WTC11 (cell line): Measurements from ENCODE around the gene GJB3. TPM values are rescaled to one million over a fixed set of nuclear protein-coding genes. Genes with fewer than 3 reads are reported as not detected.

Experiments
- ATAC-seq: fragments of 200-7000 bp; cut with Tn5 transposase; 2 replicates; pipeline ENCODE4 v1.10.0; 2021; ENCODE audit warnings: mild to moderate bottlenecking, moderate library complexity
- CTCF ChIA-PET: fragments of 300-600 bp; sonication (Branson Sonifier 250); formaldehyde crosslinking; loops from one replicate; lab custom pipeline; 2021; ENCODE audit warnings: antibody characterized with exemption; lab: Charles Lee
- POLR2A ChIA-PET: fragments of 350-600 bp; sonication (Branson Sonifier 250); formaldehyde crosslinking; loops from one replicate; lab custom pipeline; 2021; ENCODE audit warnings: antibody characterized with exemption; lab: Charles Lee
- DNase-seq: peaks from one replicate; pipeline ENCODE4 v3.0.0; 2021; ENCODE audit warnings: low spot score
- H3K27ac Mint-ChIP-seq: 2 replicates; pipeline ENCODE4 v1.8.0; 2021; ENCODE audit warnings: mixed read lengths
- H3K27me3 Mint-ChIP-seq: 2 replicates; pipeline ENCODE4 v1.8.0; 2021; ENCODE audit warnings: low read depth, mild to moderate bottlenecking, moderate library complexity, mixed read lengths
- H3K36me3 Mint-ChIP-seq: 2 replicates; pipeline ENCODE4 v1.8.0; 2021; ENCODE audit warnings: mixed read lengths
- H3K4me1 Mint-ChIP-seq: 2 replicates; pipeline ENCODE4 v1.8.0; 2022; ENCODE audit warnings: mixed read lengths
- H3K4me3 Mint-ChIP-seq: 2 replicates; pipeline ENCODE4 v1.8.0; 2021; ENCODE audit warnings: mild to moderate bottlenecking, moderate library complexity, mixed read lengths
- H3K9me3 Mint-ChIP-seq: 2 replicates; pipeline ENCODE4 v1.8.0; 2021; ENCODE audit warnings: mixed read lengths
- CTCF ChIP-seq: fragments of 200-600 bp; IDR thresholded peaks from 2 replicates; pipeline ENCODE4 v1.8.0; 2022; ENCODE audit warnings: antibody characterized with exemption
- E2F5 ChIP-seq: sonication (generic); formaldehyde crosslinking; IDR thresholded peaks from 2 replicates; pipeline ENCODE4 v1.8.1; 2022; ENCODE audit warnings: mild to moderate bottlenecking, moderate library complexity, missing genetic modification reagents
- NFATC4 ChIP-seq: fragments of 250-450 bp; sonication (Bioruptor Pico); IDR thresholded peaks from 2 replicates; pipeline ENCODE4 v1.9.0; 2021; ENCODE audit warnings: mild to moderate bottlenecking
- NFE2L1 ChIP-seq: sonication (generic); formaldehyde crosslinking; IDR thresholded peaks from 2 replicates; pipeline ENCODE4 v1.8.1; 2023; ENCODE audit warnings: missing genetic modification reagents
- ZNF232 ChIP-seq: sonication (generic); formaldehyde crosslinking; IDR thresholded peaks from 2 replicates; pipeline ENCODE4 v1.8.0; 2022; ENCODE audit warnings: mild to moderate bottlenecking, missing genetic modification reagents
- ZNF425 ChIP-seq: fragments of 250-450 bp; sonication (Bioruptor Pico); conservative IDR thresholded peaks from 2 replicates; pipeline ENCODE4 v1.9.0; 2021; ENCODE audit warnings: mild to moderate bottlenecking
- total RNA-seq: library from RNA; stranded (reverse); gene quantifications from 3 replicates; pipeline ENCODE4 v1.2.3, GENCODE V29; 2021
- TF ChIP-seq, protein P1 (sequence below): fragments of 250-450 bp; sonication (Bioruptor Pico); IDR thresholded peaks from 2 replicates; pipeline ENCODE4 v1.8.0; 2021; ENCODE audit warnings: mild to moderate bottlenecking

The GJB3 gene
- total RNA-seq, 1 experiment from 2014 or later: 0.46 TPM

DNA sequence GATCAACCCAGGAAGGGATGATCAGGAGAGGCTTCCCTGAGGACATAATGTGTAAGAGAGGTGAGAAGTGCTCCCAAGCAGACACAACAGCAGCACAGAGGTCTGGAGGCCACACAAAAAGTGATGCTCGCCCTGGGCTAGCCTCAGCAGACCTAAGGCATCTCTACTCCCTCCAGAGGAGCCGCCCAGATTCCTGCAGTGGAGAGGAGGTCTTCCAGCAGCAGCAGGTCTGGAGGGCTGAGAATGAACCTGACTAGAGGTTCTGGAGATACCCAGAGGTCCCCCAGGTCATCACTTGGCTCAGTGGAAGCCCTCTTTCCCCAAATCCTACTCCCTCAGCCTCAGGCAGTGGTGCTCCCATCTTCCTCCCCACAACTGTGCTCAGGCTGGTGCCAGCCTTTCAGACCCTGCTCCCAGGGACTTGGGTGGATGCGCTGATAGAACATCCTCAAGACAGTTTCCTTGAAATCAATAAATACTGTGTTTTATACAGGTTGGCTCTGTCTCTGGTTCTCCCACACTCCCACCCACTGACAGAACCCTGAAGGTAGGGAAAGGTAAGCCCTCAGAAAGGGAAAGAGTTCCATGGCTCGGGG lies 5.0 kb downstream of the GJB3 start (continued):
- TF ChIP-seq ZNF232 (CRISPR knock-in tag): no peak
- TF ChIP-seq NFATC4 (CRISPR knock-in tag): no peak
- TF ChIP-seq, all 79 proteins: peak for 0

DNA sequence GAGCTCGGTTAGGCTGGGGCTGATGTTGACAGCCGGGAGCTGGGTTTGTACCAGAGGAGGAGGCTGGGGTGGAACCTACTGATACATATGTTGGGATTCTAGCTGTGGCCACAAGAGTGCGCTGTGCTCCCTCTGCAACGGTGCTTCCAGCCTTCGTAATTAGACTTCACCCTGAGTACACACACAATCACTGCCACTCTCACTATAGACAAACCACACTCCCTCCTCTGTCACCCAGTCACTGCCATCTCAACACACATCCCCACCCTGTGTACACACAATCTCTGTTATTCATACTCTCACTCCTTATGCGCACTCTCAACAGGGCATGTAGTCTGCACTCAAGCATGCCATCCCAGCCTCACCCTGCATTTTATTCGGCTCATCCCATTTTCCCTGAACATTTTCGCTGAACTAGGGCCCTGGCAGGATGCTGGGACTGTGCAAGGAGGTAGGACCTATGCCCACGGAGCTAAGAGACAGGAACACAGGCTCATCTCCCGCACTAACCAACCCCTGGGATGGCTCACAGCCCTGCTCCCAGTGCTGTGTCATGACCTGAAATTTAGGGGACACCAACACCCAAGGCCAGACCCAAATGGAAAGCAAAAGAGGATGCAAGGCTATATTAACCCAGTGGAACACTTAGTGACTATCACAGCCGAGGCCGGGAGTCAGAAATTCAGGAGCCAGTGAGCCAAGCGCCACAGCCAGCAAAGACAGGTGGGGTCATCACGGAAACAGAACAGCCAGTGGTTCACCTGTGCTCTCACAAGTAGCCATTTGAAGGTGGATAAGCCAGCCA lies 5.7 kb downstream of the GJB3 start:
- H3K9me3 Mint-ChIP-seq: no peaks in the 10 kb centered on the region
- CTCF ChIA-PET: interaction anchor here (0.6 to 1.6 kb wide), 24 partner anchors 9 to 240 kb away, joined by 3 to 18 read pairs (median 4); partner anchors contain the start of genes SMIM12 and TMEM35B

DNA sequence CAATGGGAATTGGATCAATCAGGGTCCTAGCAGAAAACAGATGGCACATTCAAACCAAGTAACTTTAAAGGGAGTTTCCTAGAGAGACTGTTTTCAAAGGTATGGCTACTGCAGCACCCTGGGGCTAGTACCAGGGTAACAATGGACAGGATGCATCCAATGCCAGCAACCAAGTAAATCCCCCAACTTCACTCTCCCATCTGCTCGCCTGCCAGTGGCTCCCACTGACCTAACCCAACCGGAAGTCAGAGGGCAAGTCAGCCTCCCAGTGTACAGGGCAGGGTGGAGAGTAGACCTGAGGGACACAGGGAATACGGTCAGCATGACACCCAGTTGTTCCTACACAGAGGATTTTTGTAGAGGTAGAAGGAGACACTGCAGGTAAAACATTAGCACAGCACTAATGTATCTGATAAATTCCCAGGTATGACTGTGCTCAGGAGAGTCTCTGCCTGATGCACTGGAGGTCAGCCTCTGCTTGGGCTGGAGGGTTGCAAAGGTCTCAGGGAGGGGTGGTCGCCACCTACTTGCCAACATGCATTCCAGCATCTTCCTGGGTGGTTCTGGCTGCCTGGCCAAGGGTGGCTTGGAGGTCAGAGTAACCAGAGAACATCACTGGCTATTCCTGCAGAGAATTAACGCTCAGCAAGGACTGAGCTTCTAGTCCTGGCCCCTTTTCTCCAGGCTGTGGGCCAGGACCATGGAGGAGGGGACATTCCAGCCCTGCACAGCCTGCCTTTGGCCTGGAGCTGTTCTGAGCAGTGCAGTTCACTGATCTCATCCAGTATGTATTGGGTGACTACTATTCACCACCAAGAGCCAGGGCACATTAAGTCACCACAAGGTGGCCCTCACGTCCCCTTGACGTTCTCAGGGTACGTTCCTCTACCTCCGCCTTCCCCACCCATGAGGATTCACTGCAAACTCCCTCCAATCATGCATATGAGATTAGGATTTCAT lies 6.7 kb downstream of the GJB3 start:
- no peak overlapping the region for H3K4me3 Mint-ChIP-seq
- POLR2A ChIA-PET: no interaction called here

More for the DNA sequence above, 5.7 kb downstream of the GJB3 start:
- H3K4me3 Mint-ChIP-seq: no peak overlapping the region
- ATAC-seq: peak; percentile 67
- no peaks in the 10 kb centered on the region for H3K36me3 Mint-ChIP-seq
- POLR2A ChIA-PET: no interaction called here
- H3K4me1 Mint-ChIP-seq: peaks cover 9% of the 10 kb centered on the region; the same call in 1 of the 2 replicates
- H3K27me3 Mint-ChIP-seq: peaks cover 33% of the 10 kb centered on the region
- TF ChIP-seq ZNF425 (CRISPR knock-in tag) (no peak), NFE2L1 (CRISPR knock-in tag) (0 out of 2 replicates have a peak, but pooled peaks have one; percentile 20), CTCF (peak; percentile 68)
- TF ChIP-seq, protein P1, sequence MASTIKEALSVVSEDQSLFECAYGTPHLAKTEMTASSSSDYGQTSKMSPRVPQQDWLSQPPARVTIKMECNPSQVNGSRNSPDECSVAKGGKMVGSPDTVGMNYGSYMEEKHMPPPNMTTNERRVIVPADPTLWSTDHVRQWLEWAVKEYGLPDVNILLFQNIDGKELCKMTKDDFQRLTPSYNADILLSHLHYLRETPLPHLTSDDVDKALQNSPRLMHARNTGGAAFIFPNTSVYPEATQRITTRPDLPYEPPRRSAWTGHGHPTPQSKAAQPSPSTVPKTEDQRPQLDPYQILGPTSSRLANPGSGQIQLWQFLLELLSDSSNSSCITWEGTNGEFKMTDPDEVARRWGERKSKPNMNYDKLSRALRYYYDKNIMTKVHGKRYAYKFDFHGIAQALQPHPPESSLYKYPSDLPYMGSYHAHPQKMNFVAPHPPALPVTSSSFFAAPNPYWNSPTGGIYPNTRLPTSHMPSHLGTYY (CRISPR knock-in tag): no peak
- TF ChIP-seq, all 79 proteins: peak for 2
- peak; percentile 79 for DNase-seq
- H3K27ac Mint-ChIP-seq: no peak overlapping the region

More for the DNA sequence above, 6.7 kb downstream of the GJB3 start:
- H3K27ac Mint-ChIP-seq: no peak overlapping the region
- H3K36me3 Mint-ChIP-seq: no peaks in the 10 kb centered on the region
- H3K27me3 Mint-ChIP-seq: peaks cover 32% of the 10 kb centered on the region
- H3K4me1 Mint-ChIP-seq: peaks cover 8% of the 10 kb centered on the region; the same call in 1 of the 2 replicates
- peak; percentile 60 for ATAC-seq
- TF ChIP-seq E2F5 (CRISPR knock-in tag): no peak
- peak; percentile 30 for TF ChIP-seq CTCF
- CTCF ChIA-PET: interaction anchor here (0.5 to 1.6 kb wide), 9 partner anchors 9 to 79 kb away, joined by 3 to 14 read pairs (median 4); partner anchors contain the start of gene SMIM12
- no peaks in the 10 kb centered on the region for H3K9me3 Mint-ChIP-seq
- peak; percentile 48 for DNase-seq
